ELF-1 (cell line): Measurements from ENCODE around the gene PTGFRN.

Experiments
- DNase-seq: peaks from one replicate; pipeline ENCODE4 v3.0.0-alpha.2; 2016; ENCODE audit warnings: low read depth, low spot score

PTGFRN gene

DNA sequence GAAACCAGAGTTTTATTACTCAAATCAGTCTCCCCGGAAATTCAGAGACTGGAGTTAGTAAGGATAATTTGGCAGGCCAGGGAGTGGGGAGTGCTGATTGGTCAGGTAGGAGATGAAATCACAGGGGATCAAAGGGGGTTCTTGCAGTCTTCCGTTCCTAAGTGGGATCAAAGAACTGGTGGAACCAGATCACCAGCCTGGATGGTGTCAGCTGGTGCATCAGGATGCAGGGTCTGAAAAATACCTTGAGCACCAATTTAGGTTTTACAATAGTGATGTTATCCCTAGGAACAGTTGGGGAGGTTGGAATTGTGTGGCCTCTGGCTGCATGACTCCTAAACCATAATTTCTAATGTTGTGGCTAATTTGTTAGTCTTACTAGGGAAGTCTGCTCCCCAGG is 90.4 kb downstream of the PTGFRN start:
- DNase-seq, result peak; percentile 58

GRCh38 chr1:117001254-117001927 is 91.7 kb downstream of the PTGFRN start, which contains the start of gene CD101:
Gene CD101, plus strand, starts transcription at chr1:117001760. Its CDS starts 58 bp downstream, at chr1:117001818.
- no peak for DNase-seq

DNA sequence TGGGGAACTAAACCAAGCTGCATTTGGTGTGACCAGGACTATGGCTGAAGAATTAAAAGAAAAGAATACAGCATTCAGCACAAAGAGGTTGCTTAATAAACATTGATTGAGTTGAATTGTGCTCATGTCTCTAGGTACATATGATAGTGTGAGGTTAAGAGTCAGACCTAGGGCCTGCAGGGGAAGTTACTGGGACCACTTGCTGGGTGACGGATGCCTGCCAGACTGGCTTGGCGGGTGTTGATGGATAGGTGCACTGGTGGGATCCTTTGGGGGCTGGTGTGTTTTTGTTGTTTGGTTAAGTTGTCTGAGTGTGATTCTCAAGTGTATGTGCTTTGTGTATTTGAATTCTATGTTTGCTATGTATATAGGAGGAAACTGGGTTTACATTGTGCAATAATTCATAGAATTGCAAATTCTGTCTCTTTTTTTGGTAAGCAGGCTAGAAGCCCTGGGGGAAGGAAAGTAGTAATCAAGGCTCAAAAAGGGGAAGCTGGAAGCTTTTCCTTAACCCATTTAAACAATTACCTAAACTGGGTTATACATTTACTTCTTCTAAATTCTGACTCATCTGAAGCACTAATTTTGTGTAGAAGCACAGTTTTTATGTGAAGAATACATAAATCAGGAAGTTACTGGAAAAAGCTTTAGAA is 93.6 kb downstream of the PTGFRN start:
- DNase-seq, result peak; percentile 82

DNA sequence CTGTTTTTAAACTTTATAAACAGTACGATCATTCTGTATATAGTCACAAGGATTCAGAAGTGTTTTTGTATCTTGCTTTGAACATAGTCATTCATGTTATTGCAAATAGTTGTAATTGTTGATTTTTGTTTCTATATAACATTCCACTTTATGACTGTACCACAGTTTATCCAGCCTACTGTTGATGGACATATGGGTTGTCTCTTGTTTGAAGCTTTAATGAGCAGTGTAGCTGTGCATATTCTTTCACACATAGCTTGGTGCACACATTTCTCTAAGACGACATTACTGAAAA is 98.0 kb downstream of the PTGFRN start:
- no peak for DNase-seq

GRCh38 chr1:117008656-117009055 is 98.9 kb downstream of the PTGFRN start:
- no peak for DNase-seq

DNA sequence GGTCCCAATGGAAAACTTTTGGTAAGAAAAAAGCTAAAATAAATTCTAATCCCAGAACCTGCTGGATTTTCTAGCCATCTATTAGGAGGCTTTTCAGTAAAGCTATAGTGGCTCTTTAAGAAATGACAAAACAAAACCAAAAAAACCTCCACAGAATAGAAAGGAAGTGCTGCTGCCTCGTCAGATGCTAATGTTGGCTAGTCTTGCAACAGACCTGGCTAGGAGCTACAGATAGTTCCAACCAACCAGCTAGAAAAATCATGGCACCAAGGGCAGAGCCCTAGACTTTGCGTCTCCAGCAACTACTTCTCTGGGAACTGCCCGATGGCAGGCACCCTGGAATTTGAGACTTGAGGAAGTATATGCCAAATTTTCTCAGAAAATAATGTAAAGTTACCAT is 99.4 kb downstream of the PTGFRN start:
- DNase-seq, result no peak

DNA sequence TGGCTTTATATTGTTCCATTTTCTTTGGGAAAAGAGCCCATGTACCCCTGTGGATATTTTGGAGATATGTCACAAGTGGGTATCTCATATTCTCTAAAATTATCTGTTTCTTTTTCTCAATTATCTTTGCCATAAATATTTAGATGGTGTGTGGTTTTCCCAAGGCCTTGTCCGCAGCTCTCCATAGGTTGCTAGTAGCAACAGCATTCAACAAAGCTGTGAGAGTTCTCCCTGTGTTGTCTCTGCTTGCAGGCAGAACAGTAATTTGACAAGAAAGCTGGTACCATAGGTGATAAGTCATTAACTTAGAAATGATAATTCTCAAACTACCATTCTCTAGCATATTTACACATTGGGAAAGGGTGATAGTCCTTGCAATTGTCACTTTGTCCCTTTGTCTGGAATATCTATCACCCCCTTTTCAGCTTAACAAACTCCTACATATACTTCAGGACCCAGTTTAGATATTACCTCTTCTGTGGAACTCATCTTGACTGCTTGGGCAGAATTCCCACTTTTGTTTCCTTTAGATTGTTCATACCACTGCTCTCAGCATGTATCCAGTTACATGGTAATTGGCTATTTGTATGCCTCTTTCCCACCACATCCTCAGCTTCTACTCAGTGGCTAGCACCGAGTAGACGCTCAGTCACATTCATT is 100.7 kb downstream of the PTGFRN start:
- no peak for DNase-seq

DNA sequence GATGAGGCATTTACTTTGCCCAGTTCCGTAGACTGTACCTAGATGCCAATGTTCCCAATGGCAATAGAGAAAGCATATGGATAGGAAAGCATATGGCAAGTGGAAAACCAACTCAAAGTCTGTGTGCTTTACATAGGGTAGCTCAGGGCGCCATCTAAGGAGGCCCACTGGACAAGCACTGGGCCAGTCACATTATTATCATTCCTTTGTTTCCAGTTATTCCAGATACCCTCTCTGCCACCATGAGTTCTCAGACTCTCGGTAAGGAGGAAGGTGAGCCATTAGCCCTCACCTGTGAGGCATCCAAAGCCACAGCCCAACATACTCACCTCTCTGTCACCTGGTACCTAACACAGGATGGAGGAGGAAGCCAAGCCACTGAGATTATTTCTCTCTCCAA is 101.6 kb downstream of the PTGFRN start:
- DNase-seq, result no peak

DNA sequence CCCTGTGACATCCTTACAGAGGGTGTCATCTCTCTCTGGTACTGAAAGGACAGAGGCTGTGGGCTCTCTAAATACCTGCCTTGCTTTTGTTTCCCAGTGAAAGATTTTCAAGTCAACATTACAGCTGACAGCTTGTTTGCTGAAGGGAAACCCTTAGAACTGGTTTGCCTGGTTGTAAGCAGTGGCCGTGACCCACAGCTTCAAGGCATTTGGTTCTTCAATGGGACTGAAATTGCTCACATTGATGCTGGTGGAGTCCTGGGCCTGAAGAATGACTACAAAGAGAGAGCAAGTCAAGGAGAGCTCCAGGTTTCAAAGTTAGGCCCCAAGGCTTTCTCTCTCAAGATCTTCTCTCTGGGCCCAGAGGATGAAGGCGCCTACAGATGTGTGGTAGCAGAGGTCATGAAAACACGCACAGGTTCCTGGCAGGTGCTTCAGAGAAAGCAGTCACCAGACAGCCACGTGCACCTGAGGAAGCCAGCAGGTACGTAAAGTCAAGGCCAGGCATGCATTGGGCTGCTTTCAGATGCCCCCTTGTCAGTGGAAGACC is 103.7 kb downstream of the PTGFRN start:
- peak; percentile 80 for DNase-seq

DNA sequence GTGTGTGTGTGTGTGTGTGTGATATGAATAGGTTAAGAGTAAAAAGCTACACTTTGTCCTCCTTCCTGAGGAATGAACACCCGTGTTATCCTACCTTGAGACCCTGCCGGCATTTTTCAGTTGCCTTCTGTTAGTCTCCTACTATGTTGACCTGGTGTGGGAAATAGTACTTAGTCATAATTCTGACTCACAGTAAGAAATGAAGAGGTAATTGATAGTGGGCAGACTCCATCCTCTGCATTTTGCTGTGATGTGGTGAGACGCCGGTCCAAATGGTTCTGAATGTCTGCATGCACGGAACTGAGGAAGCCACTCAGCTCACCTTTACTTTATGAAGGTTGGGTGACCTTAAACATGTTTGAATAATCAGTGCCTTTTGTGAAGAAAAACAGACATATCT is 104.5 kb downstream of the PTGFRN start:
- DNase-seq, result no peak

GRCh38 chr1:117015724-117016123 is 106.0 kb downstream of the PTGFRN start:
- DNase-seq, result no peak

GRCh38 chr1:117017062-117017461 is 107.3 kb downstream of the PTGFRN start:
- DNase-seq, result no peak

DNA sequence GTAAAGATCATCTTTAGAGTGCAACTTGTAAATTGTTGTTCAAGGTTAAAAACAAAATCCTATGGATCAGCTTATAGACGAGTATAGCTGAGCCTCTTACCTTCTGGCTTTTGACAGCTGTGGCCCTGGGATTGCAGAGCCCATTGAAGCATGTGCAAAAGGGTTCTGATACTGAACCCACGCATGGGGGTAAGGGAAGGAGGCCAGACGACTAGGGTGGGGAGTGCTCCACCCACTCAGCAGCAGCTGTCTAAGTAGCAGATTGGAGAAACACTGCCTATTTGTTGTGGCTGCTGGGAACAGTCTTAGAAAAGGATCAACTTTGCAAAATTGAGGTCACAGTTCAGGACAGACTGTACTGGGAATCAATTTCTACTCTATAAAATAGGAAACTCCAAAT is 107.9 kb downstream of the PTGFRN start:
- DNase-seq, result no peak

- no peak for DNase-seq
Measured at GRCh38 chr1:117020526-117021156, 110.9 kb downstream of the PTGFRN start.

DNA sequence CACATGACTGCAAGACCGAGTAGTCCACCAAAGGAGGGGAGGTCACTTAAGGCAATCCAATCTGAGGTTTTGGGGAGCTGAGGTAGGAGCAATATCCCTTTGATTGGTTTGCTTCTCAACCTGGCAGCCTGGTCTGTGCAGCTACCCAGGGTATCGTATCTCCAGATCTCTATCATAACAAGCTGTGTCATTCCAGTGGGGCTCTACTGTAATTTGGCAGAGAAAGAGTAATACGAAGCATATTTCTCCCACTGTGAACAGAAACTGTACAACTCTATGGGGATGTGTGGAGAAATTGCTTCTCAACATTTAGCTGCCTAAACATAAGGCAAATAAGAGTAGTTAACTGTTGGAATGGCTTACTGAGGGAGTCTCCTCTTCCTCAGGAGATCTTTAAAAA is 112.4 kb downstream of the PTGFRN start:
- no peak for DNase-seq

DNA sequence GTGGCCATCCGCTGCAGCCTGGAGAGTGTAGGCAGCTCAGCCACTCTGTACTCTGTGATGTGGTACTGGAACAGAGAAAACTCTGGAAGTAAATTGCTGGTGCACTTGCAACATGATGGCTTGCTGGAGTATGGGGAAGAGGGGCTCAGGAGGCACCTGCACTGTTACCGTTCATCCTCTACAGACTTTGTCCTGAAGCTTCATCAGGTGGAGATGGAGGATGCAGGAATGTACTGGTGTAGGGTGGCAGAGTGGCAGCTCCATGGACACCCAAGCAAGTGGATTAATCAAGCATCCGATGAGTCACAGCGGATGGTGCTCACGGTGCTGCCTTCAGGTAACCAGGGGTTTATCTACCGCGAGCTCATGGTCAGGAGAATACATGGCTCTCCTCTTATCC is 115.9 kb downstream of the PTGFRN start:
- no peak for DNase-seq

DNA sequence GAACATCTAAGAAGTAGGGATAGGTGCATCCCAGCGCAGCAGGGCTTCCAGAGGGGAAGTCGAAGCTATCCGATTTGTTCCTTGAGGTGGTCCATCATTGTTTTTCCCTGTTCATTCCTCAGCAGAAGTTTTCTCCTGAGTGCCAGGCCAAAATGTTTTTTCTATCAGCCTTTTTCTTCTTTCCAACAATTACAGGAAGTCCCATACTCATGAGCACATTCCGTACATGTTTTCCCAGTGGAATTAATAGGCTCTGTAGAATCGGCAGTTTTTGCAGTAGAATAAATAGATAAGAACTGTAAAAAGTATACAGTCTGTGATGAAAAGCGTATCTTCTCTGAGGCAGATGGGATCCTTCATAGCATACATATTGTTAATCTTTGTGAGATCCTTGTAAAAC is 116.6 kb downstream of the PTGFRN start:
- no peak for DNase-seq

- no peak for DNase-seq
Measured at GRCh38 chr1:117029685-117030084, 120.0 kb downstream of the PTGFRN start.

DNA sequence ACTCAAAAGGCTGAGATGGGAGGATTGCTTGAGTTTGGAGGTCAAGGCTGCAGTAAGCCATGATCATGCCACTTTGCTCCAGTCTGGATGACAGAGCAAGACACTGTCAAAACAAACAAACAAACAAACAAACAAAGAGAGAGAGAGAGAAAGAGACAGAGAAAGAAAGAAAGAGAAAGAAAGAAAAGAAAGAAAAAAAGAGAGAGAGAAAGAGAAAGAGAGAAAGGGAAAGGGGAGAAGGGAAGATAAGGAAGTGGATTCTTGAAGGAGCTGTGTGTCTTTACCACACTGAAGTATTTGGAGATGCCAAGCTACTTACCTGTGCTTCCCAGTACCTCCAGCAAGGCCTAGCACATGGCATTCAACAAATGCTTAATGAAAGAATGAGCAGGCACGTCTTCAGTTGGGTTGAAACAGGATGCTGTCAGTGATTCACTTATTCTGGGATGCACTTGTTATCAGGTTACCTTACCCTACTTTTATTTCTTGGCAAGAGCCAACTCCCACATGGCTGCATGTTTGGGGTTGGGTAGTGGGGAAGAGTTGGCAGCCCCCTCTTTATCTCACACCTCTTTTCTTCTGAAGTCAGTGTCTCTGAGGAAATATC is 120.7 kb downstream of the PTGFRN start:
- DNase-seq, result no peak

- no peak for DNase-seq
Measured at GRCh38 chr1:117032266-117032665, 122.5 kb downstream of the PTGFRN start.

GRCh38 chr1:117032681-117033539 is 123.2 kb downstream of the PTGFRN start:
- DNase-seq, result no peak
